Measurements from ENCODE around the gene CPEB3.

DNA sequence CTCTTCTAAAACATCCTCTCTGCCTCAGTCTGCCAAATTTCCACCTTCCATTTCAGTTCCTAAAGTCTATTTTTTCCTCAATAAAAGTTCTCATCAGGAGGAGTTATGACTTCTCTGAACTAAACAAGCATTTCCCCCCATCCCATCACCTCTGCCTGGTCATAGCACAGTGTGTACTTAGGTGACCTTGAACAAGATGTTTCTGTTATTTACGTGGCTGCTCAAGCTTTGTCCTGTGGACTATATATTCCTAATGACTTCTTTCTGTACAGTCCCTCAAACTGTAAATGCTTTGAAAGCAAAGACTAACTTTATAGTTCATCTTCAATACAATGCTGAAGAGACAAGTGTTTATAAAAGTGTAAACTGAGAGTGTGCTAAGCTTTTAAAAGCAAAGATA is 166.9 kb downstream of the CPEB3 start:
- TF ChIP-seq GATA3 (IDR thresholded peaks at IDR 0.05; ENCODE audit: low read depth, low read length) (no peak), GATA2 (IDR thresholded peaks at IDR 0.05; ENCODE audit: low read depth, low read length) (no peak)
